Activated naive CD8-positive, alpha-beta T cell treated with anti-CD3 and anti-CD28 coated beads, Interleukin-2, amount 50 U/mL, for 24 hours (primary cell): ENCODE results near the gene NUP188.
"Not testable (repeated sequence)": the region's sequence is repeated elsewhere in the genome, so short reads cannot be mapped to it uniquely, and the experiment has no call there.

Experiments
- ATAC-seq: fragments of 150-1000 bp; cut with Tn5 transposase; one replicate; pipeline ENCODE4 v1.10.0; 2021
- DNase-seq: peaks from one replicate; pipeline ENCODE4 v3.0.0; 2021
- H3K27ac Mint-ChIP-seq: one replicate; pipeline ENCODE4 v1.8.0; 2021; ENCODE audit warnings: mild to moderate bottlenecking, mixed read lengths
- H3K27me3 Mint-ChIP-seq: one replicate; pipeline ENCODE4 v1.8.0; 2021; ENCODE audit warnings: mixed read lengths
- H3K36me3 Mint-ChIP-seq: one replicate; pipeline ENCODE4 v1.8.0; 2021; ENCODE audit warnings: low read depth, mixed read lengths
- H3K4me1 Mint-ChIP-seq: one replicate; pipeline ENCODE4 v1.8.0; 2021; ENCODE audit warnings: mixed read lengths
- H3K4me3 Mint-ChIP-seq: one replicate; pipeline ENCODE4 v1.8.0; 2021; ENCODE audit warnings: mild to moderate bottlenecking, moderate library complexity, mixed read lengths
- H3K9me3 Mint-ChIP-seq: one replicate; pipeline ENCODE4 v1.8.0; 2021; ENCODE audit warnings: mixed read lengths

Gene NUP188

DNA sequence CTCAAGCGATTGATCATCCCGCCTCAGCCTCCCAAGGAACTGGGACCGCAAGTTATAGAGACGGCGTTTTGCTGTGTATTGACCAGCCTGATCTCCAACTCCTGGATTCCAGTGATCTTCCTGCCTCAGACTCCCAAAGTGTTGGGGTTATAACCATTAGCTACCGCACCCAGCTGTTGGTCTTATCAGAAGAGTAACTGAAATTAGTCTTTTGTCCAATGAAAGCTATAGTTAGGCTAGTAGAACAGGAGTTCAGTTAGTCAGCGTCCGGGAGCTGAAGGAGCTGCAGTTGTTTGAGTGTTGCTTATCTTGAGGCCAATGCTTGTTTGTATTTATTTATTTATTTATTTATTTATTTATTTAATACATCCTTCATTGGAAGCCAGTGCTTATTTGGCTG, 85.7 kb downstream of the NUP188 start:
- peaks cover 30% of the 10 kb centered on the region for H3K4me1 Mint-ChIP-seq
- no peak overlapping the region for H3K27ac Mint-ChIP-seq
- H3K27me3 Mint-ChIP-seq: no peaks in the 10 kb centered on the region
- H3K36me3 Mint-ChIP-seq: no peaks in the 10 kb centered on the region
- no peak overlapping the region for H3K4me3 Mint-ChIP-seq
- DNase-seq (no peak), ATAC-seq (no peak)
- no peaks in the 10 kb centered on the region for H3K9me3 Mint-ChIP-seq

DNA sequence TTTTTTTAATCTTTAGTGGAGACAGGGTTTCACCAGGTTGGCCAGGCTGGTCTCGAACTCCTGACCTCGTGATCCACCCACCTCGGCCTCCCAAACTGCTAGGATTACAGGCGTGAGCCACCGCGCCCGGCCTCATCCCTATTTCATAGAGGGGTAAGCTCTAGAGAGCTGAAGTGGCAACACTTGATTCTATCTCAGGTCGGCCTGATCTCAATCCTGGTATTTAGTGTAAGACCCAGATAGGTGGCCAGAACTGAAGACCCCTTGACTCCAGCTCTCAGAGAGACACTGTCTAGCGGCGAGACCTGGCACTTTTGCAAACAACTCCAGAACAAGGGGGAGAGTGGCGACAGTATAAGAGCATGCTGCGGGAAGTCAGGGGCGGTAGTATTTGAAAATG, 88.3 kb downstream of the NUP188 start:
- Mint-ChIP-seq H3K4me1 (peaks cover 27% of the 10 kb centered on the region), H3K27ac (peak overlapping the region; percentile 78)

DNA sequence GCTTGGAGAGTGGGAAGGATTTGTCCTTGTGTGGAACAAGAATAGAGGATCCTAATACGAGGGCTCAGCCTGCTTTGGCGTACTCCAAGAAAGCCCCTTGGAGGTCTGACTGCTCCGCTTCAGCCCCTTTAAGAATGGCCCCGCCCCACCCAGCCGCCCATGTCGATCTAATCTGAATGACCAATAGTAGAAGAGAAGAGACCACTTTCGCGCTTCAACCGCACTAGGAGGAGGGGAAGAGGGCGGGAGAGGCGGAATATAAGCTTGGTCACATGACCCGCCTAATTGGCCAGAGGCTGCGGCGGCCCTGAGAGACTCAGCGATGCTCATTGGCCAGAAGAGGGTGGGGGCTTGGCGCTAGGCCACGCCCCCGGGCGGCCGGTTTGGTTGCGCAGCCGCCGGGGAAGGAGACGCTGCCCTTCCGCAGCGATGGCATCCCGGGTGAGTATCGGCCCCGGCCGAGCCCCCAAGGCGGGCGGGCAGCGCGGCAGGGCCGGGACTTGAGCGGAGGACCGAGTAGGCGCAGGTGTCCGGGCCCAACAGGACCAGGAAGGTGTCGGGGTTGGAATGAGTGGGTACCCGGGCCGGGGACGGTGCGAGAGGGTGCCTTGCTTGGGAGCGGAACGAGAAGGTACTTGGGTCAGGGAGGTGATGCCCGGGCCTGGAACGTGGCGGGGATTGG, 88.9 kb downstream of the NUP188 start, which contains the start of gene MIGA2:
MIGA2 (plus strand) TSS at position 386 of the 682 bp plus-strand sequence. CDS start 3,969 bp downstream, outside the sequence.
- H3K4me3 Mint-ChIP-seq: peak within 1 kb of the TSS; percentile 91
- DNase-seq (peak; percentile 93), ATAC-seq (peak; percentile 98)
- H3K4me1 Mint-ChIP-seq: peaks cover 27% of the 10 kb centered on the region
- no peaks in the 10 kb centered on the region for H3K27me3 Mint-ChIP-seq
- H3K27ac Mint-ChIP-seq: peak within 1 kb of the TSS; percentile 78
- H3K36me3 Mint-ChIP-seq: peaks cover 5% of the 10 kb centered on the region
- no peaks in the 10 kb centered on the region for H3K9me3 Mint-ChIP-seq

More for the DNA sequence above, 88.3 kb downstream of the NUP188 start:
- DNase-seq, H3K36me3 Mint-ChIP-seq, H3K9me3 Mint-ChIP-seq, ATAC-seq, H3K27me3 Mint-ChIP-seq: not testable (repeated sequence)
- H3K4me3 Mint-ChIP-seq: peak overlapping the region; percentile 91

DNA sequence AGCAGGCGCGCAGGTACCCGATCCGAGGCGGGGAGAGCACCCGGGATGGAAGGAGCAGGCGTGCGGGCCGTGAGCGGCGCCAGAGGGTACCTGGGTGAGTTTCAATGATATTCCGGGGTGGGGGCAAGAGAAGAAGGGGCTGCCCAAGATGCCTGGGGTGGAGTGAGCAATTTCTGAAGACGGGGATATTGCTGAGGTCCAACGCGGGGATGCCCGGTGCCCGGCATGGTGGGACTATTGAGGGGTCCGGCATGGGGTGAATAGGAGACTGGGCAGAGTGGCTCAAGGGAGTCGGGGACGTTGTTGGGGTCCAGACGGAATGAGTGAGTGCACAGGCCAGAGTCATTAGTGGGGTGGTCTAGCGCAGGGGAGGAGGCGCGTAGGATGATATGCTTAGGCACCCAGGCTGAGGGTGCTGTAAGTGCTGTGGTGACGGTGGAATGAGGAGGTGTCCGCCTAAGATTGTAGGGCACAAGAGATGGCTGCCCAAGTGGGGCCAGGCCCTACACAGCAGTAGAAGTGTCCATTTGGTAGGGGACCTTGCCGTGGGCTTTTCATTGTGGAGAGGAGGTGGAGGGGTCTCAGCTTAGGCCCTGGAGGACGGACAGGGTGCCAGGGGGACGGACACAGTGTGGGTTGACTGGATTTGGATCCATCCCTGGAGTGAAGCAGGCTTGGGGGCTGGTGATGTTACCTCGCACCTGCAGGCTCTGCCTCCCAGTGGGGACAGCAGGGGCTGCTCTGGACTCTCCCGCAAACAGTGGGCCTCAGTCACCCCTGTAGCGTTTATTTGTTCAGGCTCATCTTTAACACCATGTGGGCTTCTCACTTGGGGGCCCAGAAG, 89.6 kb downstream of the NUP188 start:
- Mint-ChIP-seq H3K27ac (peak overlapping the region; percentile 78), H3K27me3 (no peaks in the 10 kb centered on the region)

DNA sequence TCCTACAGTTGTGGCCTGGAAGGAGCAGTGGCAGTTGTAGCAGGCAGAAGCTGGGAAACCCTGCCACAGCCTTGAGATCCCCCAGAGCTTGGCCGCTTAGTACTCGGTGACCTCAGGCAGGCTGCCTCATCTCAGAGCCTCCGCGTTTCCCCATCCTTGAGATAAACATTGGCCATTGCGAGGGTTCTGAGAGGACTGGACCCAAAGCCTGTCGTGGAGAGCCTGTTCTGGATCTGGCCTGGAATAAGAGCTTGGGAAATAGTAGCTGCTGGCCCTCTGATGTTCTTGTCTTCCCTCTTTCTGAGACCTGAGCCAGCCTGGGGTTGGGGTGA, 90.2 kb downstream of the NUP188 start:
- no peak overlapping the region for H3K27ac Mint-ChIP-seq
- ATAC-seq (no peak), DNase-seq (no peak)
- peaks cover 9% of the 10 kb centered on the region for H3K36me3 Mint-ChIP-seq
- H3K27me3 Mint-ChIP-seq: no peaks in the 10 kb centered on the region
- H3K4me1 Mint-ChIP-seq: peaks cover 27% of the 10 kb centered on the region
- H3K4me3 Mint-ChIP-seq: peak overlapping the region; percentile 91
- H3K9me3 Mint-ChIP-seq: no peaks in the 10 kb centered on the region

More for the DNA sequence above, 89.6 kb downstream of the NUP188 start:
- ATAC-seq: no peak
- Mint-ChIP-seq H3K9me3 (no peaks in the 10 kb centered on the region), H3K36me3 (peaks cover 5% of the 10 kb centered on the region), H3K4me3 (peak overlapping the region; percentile 91), H3K4me1 (peaks cover 27% of the 10 kb centered on the region)
- no peak for DNase-seq

DNA sequence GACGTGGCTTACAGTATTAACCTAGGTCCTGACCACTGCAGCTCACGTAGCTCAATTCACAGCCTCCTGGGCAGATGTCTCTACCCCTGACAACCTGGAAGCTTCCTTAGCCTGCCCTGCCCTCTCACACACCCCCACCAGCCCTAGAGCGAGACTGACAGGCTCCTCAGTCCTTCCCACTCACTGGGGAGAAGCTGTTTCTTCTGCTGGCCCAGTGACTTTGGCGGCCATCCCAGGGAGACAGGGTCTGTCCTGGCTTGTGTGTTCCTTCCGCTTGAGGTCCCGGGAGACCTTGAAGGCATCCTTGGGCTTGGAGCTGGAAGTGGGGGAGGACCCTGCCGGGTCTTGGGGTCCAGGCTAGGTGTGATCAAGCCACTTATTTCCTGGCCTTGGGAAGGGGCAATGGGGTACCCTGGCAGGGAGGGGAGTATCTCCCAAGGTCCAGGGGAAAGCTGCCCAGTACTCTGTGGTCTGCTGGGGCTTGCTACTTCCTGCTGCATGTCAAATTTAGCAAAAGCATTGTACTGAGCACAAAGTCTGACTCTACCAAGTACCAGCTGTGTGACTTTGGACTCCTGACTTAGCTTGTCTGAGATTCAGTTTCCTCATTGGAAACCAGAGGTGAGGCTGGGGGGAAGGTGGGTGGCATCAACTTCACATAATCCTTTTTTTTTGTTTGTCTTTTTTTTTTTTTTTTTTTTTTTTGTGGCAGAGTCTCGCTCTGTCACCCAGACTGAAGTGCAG, 90.8 kb downstream of the NUP188 start:
- Mint-ChIP-seq H3K9me3 (no peaks in the 10 kb centered on the region), H3K4me3 (peak overlapping the region; percentile 91), H3K36me3 (peaks cover 12% of the 10 kb centered on the region), H3K27me3 (no peaks in the 10 kb centered on the region), H3K4me1 (peaks cover 27% of the 10 kb centered on the region), H3K27ac (no peak overlapping the region)
- ATAC-seq (no peak), DNase-seq (no peak)

DNA sequence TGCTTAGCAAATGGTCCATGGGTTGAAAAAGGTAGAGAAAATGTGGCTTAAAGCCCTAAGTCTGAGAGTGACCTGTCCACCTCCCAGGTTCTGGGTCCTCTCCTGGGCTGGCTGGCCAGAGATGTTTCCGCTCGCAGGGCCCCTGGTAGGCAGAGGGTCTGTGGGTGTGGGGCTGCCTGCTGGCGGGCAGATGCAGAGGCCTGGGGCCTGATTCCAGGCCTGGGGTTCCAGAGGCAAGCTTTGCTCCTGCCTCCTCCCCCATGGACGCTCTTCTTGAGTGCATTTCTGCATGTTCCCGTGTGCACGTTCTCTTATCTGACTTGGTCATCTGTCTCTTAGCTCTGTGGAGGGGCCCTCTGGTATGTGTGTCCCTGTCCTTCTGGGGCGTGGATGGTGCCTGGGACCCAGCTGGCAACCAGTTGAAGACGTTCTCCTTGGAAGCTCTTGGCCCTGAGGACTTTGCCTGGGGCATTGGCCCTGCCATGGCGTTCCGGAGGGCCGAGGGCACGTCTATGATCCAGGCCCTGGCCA, 92.7 kb downstream of the NUP188 start:
- ATAC-seq (no peak), DNase-seq (no peak)
- H3K4me1 Mint-ChIP-seq: peaks cover 27% of the 10 kb centered on the region
- peaks cover 16% of the 10 kb centered on the region for H3K36me3 Mint-ChIP-seq
- no peaks in the 10 kb centered on the region for H3K9me3 Mint-ChIP-seq
- no peak overlapping the region for H3K4me3 Mint-ChIP-seq
- no peak overlapping the region for H3K27ac Mint-ChIP-seq
- no peaks in the 10 kb centered on the region for H3K27me3 Mint-ChIP-seq

DNA sequence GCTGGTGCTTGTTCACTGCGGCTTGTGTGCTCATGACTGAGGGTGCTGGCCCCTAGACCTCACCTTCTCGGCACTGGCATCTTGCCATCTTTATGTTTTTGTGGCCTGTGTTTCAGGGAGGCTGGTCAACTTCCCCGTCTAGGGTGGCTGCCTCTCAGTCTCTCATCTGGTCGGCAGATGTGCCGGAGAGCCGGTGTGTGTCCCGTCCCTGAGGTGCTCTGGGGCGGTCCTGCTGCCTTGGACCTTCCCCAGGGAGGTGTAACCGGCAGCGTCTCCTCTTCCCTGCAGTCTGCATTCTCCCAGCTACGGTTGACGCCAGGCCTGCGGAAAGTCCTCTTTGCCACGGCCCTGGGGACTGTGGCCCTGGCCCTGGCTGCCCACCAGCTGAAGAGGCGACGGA, 94.5 kb downstream of the NUP188 start:
- H3K27me3 Mint-ChIP-seq: no peaks in the 10 kb centered on the region
- H3K36me3 Mint-ChIP-seq: peaks cover 16% of the 10 kb centered on the region
- peaks cover 17% of the 10 kb centered on the region for H3K4me1 Mint-ChIP-seq
- no peak overlapping the region for H3K27ac Mint-ChIP-seq
- no peak for DNase-seq
- H3K9me3 Mint-ChIP-seq: no peaks in the 10 kb centered on the region
- H3K4me3 Mint-ChIP-seq: no peak overlapping the region
- no peak for ATAC-seq

DNA sequence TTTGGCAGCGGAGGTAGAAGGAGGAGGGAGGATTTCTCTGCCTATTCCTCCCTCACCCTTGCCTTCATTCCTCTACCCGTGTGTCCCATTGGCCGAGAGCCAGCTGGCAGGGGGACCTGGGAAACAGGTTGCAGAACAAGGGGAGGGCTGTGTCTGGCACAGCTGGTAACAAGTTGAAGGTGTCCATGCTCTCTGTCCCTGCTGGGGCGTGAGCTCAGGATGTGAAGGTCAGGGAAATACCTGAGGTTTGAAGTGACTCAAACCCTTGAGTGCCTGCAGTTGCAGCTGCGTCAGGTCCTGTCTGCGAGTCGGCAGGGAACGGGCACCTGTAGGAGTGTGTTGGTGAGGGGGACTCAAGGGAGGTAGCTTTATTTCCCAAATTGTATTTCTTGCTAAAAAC, 105.1 kb downstream of the NUP188 start:
- Mint-ChIP-seq H3K27ac (no peak overlapping the region), H3K27me3 (no peaks in the 10 kb centered on the region), H3K9me3 (no peaks in the 10 kb centered on the region), H3K36me3 (peaks cover 6% of the 10 kb centered on the region), H3K4me1 (no peaks in the 10 kb centered on the region), H3K4me3 (no peak overlapping the region)
- ATAC-seq: no peak
- no peak for DNase-seq

DNA sequence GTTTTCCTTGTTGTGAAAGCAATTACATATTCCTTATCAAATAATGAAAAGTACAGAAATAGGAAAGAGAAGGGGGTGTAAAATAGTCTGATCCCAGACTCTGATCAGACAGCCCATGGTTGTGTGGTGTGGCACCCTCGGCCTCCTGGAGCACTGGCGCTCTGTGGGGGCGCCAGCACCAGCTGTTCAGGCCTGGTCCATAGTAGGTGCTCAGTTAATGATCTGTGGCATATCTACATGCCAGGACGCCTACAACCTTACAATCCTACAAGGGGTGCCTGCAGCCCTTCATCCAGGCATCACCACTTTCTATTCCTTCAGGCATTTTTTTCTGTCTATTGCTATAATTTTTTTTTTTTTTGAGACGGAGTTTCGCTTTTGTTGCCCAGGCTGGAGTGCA, 105.5 kb downstream of the NUP188 start:
- no peak overlapping the region for H3K4me3 Mint-ChIP-seq
- no peaks in the 10 kb centered on the region for H3K9me3 Mint-ChIP-seq
- ATAC-seq (no peak), DNase-seq (no peak)
- H3K36me3 Mint-ChIP-seq: peaks cover 4% of the 10 kb centered on the region
- H3K4me1 Mint-ChIP-seq: no peaks in the 10 kb centered on the region
- H3K27ac Mint-ChIP-seq: no peak overlapping the region
- no peaks in the 10 kb centered on the region for H3K27me3 Mint-ChIP-seq

DNA sequence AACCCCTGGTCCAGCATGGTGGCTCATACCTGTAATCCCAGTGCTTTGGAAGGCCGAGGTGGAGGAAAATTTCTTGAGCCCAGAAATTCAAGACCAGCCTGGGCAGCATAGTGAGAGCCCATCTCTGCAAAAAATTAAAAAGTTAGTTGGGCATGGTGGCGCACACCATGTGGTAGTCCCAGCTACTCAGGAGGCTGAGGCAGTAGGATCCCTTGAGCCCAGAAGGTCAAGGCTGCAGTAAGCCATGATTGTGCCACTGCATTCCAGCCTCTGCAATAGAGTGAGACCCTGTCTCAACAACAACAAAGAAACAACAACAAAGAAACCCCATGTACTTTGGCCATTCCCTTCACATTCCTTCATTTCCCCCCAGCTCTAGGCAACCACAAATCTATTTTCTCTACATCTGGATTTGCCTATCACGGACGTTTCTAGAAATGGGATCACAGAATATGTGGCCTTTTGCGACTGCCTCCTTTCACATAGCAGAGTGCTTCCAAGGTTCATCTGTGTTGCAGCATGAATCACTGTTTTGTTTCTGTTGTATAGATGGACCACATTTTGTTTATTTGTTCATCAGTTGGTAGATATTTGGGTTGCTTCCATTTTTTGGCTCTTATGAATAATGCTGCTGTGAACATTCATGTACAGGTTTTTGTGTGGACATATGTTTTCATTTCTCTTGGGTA, 106.8 kb downstream of the NUP188 start:
- H3K4me3 Mint-ChIP-seq: no peak overlapping the region
- no peak overlapping the region for H3K27ac Mint-ChIP-seq
- no peak for ATAC-seq
- H3K36me3 Mint-ChIP-seq: peaks cover 4% of the 10 kb centered on the region
- DNase-seq: no peak
- no peaks in the 10 kb centered on the region for H3K4me1 Mint-ChIP-seq
- H3K9me3 Mint-ChIP-seq: no peaks in the 10 kb centered on the region
- no peaks in the 10 kb centered on the region for H3K27me3 Mint-ChIP-seq
